ENCODE measurements around the gene PNMT.
A peak's percentile ranks its signal among the peaks of the same experiment; 100 is the strongest.
"Not testable (repeated sequence)": the region's sequence is repeated elsewhere in the genome, so short reads cannot be mapped to it uniquely, and the experiment has no call there.

The PNMT gene

DNA sequence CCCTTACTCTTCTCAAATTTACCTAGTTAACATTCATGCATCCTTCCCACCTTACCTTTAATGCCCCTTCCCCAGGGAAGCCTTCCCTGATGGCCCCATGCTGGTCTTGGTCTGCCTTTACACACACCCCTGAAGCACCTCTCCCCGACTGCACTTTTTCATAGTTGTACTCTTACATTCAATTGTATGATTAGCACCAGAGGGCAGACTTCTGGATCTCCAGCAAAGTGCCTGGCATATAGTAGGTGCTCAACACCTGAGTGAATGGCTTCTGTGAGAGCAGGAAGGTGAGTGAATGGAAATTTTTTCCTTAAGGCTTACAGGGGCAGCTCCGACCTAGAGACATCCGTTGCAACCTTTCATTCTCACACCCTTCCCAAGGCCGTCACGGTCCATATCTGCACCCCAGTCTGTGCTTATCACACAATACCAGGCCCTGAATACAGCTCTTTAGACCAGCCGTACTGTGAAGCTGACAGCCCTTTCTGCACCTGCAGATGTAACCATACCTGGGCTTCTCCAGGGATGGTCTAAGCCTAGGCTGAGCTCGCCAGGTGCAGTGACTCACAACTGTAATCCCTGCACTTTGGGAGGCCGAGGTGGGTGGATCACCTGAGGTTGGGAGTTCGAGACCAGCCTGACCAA lies 15.2 kb downstream of the PNMT start:
- no peak for DNase-seq

DNA sequence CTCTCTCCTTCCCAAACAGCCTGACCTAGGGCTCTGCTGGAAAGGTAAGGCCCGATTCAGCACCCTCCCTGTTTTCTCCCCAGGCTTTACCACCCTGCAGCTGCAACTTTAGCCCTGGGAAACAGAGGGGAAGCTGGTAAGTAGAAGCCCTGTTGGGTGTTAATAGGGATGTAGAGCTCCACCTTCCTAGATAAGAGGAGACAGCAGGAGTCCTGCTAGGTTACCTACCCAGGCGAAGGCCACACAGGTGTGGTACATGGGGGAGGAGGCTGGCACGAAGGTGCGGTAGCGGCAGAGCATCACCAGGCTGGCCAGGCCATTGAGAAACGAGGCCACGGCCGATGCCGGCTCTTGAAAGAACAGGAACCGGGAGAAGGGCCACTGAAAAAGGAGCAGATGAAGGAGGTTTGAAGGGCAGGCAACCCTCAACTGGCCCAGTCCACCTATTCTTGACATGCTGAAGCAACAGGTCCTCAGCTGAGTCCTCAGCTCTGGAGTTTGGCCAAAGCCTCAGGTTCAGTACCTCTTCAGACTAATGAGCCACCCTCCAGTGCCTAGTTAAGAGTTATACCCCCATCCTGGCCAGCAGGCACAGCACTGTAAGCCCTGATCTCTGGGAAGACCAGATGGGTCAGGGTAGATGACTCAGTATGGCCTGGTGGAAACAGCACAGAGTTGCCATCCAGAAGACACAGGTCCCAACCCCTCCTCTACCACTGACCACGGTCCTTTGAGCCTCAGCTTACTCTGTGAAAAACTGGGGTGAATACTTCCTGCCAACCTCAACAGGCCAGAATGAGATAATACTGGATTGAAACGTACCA lies 16.3 kb downstream of the PNMT start:
- no peak for DNase-seq

DNA sequence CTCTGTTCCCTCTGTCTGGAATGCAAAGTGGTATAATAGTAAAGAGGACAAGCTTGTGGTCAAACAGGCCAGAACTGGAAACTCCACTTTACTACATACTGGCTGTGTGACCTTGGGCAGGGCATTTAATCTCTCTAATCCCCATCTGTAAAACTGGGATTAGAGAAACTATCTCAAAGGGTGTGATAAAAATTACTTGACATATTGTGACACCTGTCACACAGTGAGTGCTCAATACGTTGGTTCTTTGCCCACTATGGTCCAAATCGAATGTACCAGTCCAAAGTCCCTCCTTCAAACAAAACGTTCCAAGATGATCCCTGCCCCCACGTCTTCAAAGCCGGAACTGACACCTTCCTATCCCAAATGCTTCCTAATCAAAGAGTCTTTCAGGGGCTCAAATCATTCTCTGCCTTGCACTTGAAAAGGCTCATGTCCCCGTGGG lies 18.9 kb downstream of the PNMT start:
- DNase-seq, result no peak

DNA sequence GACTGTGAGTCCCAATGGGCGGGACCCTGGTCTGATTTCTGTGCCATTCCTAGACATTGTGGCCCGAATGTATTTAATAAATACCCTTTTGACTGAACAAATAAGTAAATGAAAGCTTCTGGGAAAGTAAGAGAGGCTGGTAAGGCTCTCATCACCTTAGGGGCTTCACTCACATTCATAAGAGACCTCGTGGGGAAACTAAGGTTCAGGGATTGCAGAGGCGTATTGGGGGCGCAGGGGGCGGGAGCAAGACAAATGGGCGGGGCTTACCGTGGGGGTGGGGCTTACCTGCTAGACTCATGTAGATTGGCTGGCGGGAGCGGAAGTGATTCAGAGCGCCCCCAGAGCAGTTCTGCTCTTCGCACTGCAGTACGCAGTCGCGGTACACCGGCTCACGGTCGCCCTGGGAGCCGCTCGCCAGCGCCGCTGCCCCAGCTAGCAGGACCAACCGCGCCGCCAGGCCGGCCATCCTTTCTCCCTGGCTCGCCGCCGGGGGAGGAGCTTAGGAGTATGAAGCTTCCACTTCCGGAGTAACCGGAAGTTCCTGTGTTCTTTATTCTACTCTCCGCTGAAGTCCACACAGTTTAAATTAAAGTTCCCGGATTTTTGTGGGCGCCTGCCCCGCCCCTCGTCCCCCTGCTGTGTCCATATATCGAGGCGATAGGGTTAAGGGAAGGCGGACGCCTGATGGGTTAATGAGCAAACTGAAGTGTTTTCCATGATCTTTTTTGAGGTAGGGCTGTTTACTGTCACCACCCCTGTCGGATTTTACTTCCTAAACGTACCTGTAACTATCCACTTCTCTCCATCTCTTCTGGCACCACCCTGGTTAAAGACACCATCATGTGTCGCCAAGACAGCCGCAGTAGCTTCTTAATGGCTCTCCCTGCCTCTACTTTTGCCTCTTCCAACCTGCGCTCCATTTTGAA lies 19.6 kb downstream of the PNMT start, which contains the start of gene PGAP3:
Gene PGAP3, minus strand, starts transcription at position 512 of the 929 bp plus-strand sequence. Its CDS starts 43 bp downstream, at position 469.
- DNase-seq, result peak in 50 of 51 donors; percentile 49 to 97 (median 77)

DNA sequence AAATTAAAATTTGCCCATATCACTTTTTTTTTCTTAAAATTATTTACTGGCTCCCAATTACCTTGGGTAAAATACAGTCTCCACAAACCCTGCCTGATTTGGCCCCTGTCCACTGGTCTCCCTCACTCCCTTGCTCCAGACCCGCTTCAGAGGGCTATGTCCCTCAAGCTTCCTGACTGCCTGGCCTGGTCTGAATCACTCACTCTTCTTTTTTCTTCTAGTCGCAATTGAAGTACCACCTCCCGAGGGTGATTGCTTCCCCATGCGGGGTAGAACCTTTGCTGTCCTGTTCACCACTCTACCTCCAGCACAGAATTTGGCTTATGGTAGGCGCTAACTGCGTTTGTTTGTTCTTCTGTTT lies 20.2 kb downstream of the PNMT start:
- DNase-seq, result no peak

DNA sequence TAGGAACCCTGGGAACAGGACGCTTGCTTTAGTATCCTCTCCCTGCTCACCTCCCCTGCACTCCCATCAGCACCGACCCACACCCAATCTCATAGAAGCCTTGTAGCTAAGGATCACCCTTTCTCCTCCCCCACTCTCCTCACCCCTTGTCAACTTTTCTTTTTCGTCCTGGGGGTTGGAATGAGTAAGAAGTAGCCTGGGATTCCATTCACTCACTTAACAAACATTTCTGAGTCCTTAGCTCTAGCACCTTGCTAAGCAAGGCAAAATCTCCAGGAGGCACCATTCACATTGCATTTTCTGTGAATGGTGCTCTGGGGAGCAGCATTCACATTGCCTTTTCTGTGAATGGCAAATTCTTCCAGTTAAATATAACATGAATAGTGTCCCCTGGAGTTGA lies 20.7 kb downstream of the PNMT start:
- no peak for DNase-seq

DNA sequence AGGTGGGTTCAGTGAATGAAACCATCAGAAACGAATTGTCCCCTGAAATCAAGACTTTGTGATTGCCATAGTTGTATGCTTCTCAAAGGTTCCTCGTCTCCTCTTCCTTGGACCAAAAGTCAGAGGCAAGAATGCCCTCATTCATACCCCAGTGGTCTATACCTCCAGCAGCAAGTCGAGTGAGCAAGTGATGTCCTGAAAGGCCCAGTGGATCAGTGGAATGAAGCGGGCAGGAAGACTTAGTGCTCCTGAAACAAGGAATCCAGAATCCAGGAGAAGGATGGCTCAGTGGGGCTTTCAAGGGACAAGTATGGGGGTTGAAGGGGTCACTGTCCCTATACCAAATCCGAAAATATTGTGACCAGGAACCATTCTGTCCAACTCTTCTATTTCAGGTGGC lies 26.3 kb downstream of the PNMT start:
- DNase-seq, result no peak

DNA sequence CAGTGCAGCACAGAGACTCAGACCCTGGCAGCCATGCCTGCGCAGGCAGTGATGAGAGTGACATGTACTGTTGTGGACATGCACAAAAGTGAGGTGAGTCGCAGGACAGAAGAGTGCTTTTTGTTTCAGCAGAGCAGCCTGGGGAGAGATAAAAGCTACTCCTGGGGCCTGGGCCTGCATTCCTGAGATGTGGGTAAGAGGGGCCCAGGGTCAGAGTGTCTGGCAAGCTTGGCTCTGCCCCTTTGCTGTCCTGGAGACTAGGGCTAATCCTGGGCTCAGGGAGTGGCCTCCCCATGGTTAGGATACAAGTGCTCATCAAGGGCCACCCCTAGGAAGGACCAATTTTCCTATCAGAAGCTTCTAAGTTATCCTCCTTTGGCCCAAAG lies 26.8 kb downstream of the PNMT start:
- no peak for DNase-seq

DNA sequence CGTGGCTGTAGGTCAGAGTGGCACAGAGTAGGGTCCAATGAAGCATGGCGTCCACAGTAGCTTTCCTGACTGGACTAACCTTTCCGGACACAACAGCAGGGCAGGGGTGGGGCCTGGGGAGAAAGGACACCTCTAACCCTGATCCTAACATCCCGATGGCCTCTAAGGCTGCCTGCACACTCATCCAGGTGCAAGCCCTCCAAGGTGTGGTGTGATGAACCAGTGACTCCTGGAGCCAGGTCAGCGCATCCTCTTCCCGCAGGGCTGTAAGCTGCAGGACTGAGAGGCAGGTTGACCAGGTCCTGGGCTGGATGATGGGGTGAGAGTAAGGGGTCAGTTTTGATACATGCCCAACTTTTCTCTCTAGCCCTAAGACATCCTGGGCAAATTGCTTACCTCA lies 28.5 kb downstream of the PNMT start:
- no peak for DNase-seq

DNA sequence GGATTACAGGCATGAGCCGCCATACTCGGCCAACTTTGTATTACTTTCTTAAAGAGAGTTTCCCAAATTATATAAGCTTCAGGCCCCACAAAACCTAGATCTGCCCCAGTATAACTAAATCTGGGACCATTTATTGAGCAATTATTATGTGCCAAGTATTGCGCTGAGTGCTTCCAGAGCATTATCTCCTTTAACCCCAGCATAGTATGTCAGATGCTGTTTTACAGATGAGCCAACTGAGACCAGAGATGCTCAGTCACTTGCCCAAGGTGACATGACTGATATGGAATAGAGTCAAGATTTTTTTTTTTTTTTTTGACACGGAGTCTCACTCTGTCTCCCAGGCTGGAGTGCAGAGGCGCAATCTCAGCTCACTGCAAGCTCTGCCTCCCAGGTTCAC lies 29.7 kb downstream of the PNMT start:
- no peak for DNase-seq

DNA sequence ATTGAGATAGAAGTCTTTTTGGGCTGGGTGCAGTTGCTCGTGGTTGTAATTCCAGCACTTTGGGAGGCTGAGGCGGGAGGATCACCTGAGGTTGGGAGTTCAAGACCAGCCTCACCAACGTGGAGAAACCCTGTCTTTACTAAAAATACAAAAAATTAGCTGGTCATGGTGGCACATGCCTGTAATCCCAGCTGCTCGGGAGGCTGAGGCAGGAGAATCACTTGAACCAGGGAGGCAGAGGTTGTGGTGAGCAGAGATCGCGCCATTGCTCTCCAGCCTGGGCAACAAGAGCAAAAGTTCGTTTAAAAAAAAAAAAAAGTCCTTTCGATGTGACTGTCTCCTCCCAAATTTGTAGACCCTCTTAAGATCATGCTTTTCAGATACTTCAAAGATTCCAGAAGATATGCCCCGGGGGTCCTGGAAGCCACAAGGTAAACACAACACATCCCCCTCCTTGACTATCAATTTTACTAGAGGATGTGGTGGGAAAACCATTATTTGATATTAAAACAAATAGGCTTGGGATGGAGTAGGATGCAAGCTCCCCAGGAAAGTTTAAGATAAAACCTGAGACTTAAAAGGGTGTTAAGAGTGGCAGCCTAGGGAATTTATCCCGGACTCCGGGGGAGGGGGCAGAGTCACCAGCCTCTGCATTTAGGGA lies 31.0 kb downstream of the PNMT start:
- DNase-seq, result not testable (repeated sequence)

DNA sequence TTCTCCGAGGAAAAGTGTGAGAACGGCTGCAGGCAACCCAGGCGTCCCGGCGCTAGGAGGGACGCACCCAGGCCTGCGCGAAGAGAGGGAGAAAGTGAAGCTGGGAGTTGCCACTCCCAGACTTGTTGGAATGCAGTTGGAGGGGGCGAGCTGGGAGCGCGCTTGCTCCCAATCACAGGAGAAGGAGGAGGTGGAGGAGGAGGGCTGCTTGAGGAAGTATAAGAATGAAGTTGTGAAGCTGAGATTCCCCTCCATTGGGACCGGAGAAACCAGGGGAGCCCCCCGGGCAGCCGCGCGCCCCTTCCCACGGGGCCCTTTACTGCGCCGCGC lies 31.5 kb downstream of the PNMT start, which contains the start of gene ERBB2:
Gene ERBB2, plus strand, starts transcription at position 247 of the 330 bp plus-strand sequence. CDS start 175 bp downstream, outside the sequence.
- peak in 6 of 51 donors; percentile 8 to 55 (median 30) for DNase-seq

DNA sequence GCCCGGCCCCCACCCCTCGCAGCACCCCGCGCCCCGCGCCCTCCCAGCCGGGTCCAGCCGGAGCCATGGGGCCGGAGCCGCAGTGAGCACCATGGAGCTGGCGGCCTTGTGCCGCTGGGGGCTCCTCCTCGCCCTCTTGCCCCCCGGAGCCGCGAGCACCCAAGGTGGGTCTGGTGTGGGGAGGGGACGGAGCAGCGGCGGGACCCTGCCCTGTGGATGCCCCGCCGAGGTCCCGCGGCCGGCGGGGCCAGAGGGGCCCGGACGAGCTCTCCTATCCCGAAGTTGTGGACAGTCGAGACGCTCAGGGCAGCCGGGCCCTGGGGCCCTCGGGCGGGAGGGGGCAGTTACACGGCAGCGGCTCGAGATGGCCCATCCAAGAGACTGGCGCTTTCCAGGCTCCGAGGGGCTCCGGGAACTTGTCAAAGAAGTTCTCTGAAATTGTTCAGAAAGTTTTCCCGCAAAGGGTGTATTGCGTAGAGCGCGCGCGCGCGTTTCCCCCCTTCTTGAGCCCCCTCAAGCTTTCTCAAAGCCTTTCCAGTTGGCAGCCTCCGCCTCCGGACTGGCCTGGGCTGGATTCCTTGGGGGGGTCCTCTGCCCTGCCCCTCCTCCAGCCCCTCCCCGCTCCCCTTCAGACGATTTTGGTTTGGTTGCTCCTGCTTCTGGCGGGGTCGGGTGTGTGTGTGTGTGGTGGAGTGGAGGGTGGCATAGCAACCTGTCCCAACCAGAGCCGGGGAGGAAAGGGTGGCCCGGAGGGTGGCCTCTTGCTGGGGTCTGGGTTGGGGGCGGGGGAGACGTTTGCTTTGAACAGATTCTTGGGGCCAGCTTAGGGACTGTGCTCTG lies 32.1 kb downstream of the PNMT start:
- DNase-seq, result peak in 3 of 51 donors; percentile 8 to 29 (median 13)

DNA sequence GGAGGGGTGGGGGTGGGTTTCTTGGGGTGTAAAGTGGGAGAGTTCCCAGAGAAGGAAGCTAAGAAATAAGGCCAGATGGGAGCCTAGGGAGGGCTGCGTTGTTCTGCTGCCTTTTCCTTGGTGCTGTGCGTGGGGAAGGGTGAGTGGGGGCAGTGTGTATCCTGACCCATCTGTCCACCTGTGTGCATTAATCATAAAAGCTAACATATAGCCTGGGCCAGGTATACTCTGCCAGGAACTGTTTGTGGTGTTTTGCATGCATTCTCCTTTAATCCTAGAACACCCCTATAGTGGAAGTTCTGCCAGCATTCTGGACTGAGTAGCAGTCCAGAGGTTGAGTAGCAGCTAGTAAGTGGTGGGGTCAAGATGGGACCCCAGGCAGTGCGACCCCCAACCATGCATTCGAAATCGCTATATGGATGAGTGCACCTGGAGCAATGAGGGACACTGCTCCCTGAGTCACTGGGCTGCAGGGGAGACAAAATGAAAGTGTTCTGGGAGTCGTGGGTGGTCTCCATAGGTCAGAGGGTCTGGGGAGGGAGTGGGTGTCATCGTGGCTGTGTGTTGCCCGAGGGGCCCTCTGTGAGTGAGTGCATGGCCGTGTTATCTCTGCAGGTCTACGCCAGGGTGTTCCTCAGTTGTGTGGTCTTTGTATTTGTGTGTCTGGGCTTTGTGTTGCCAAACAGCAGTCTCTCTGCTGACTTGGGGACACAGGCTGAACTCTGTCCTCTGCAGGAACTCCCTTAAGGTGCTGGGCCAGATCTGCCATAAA lies 32.9 kb downstream of the PNMT start:
- no peak for DNase-seq

DNA sequence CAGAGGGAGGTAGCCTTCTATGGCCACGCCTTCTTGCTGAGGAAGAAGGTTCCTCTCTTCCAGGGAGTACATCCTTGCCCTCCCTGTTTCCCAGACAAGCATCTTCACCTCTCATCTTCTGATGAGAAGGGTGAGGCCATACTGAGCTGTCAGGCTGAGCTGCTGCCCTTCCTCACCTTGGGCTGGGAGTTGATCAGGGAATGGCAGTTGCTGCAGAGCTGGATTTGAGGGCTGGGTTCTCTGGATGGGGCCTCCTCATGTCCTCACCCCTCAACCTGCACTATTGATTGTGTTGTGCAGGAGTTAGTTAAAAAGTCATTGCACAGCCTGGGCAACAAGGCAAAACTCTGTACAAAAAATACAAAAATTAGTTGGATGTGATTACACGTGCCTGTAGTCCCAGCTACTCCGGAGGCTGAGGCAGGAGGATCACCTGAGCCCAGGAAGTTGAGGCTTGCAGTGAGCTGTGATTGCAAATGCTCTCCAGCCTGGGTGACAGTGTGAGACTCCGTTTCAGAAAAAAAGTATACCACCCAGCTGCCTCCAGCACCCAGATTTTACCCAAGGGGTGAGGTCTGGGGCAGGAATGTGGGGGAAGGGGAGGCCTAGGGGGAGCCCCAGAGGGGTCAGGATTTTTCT lies 33.6 kb downstream of the PNMT start:
- DNase-seq, result no peak

DNA sequence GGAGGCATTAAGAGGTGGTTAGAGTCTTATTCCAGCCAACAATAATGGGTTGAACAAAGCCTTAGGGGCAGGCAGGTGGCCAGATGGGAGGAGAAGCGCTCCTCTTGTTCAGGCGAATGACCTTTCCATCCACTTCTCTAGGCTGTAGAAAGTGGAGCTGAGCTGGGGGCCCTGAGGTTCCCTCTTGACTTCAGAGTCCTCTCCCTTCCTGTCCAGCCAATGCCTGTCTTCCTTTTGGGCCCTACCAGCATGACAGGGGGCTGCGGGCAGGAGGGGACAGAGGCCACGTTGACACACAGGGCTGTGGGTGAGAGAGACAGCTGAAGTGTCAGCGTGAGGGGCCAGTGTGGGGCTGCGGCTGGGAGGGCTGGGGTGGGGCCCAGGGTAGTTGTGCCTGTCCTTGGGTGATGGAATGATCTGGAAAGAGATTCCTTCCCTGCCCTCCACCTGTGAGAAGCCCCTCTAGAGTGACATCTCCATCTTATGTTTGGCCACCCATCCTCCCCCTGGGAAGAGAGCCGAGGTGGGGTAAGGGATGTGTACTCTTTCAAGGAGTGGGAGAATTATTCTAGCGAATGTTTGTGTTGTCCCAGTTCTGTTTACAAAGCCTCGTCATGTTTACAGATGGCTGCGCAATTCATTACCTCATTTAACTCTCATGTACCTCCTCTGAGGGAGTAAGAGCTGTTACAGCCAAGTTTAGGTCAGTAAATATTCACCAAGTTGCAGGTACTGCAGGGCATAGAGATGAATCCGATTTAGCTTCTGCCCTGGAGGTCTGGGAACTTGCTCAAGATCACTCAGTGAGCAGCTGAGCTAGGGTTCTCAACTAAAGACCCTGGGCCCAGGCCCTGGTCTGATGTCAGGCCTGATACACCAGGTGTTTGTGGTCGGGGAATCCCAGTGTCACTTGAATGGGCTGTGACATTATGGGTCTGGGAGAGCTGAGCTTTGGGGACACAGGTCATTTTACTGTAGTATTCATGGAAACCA lies 34.9 kb downstream of the PNMT start:
- DNase-seq, result no peak

DNA sequence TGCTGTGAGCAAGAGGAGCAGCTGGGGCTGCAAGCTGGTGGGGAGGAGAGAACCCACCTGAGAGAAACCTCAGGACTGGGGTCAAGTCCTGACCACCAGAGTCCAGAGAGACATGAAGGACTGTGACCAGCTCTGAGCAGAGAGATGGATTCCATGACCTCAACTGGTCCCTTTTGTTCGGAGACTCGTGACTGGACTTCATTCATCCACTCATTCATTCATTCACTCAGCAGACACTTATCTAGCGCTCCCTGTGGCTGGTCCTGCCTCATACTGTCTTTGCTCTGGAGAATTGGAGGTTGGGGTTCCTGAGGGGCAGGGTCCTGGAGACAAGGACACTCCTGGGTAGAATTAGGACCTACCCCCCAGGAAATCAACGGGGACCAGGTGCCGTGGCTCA lies 35.7 kb downstream of the PNMT start:
- DNase-seq, result no peak

All from hypothalamus (tissue), 51 donors.